ENCODE data around the gene NETO2. TPM values are rescaled to one million over a fixed set of nuclear protein-coding genes. Genes with fewer than 3 reads are reported as not detected.

The NETO2 gene
- total and polyA plus RNA-seq, 10 of the 15 experiments (the other 5 are each of a cell fraction or from before 2014, with no cell fraction given) = 8.5 to 53.1 (median 27.0) TPM

DNA sequence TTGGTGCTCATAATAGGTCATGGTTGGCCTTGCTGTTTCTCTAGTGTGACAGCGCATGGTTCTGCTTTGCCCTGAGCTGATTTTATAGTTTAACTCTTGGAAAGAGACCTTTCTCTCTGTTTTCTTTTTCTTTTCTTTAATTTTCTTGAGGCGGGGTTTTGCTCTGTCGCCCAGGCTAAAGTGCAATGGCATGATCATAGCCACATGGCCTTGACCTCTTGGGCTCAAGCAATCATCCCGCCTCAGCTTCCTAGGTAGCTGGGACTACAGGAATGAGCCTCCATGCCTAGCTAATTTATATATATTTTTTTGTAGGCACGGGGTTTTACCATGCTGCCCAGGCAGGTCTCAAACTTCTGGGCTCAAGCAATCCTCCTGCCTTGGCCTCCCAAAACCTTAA is 89.8 kb downstream of the NETO2 start:
- Histone ChIP-seq H3K4me2 (ENCODE audit: control insufficient read depth, insufficient read depth) (no peak overlapping the region), H3K9me3 (replicated peaks; ENCODE audit: control insufficient read depth, insufficient read depth, low read length) (no peaks in the 10 kb centered on the region), H3K27ac (ENCODE audit: control insufficient read depth, insufficient read depth) (no peak overlapping the region), H3K79me2 (ENCODE audit: control insufficient read depth, insufficient read depth, low read length) (no peaks in the 10 kb centered on the region), H3K4me1 (ENCODE audit: control insufficient read depth, insufficient read depth, low read length) (no peaks in the 10 kb centered on the region), H4K20me1 (ENCODE audit: control insufficient read depth, insufficient read depth) (no peaks in the 10 kb centered on the region), H3K4me3 (no peak overlapping the region), H3K27me3 (replicated peaks in 1 of 2; ENCODE audit: control insufficient read depth in 2 of 2, insufficient read depth in 2 of 2, low read length in 1 of 2) (no peaks in the 10 kb centered on the region), H3K36me3 (ENCODE audit: control insufficient read depth in 2 of 2, insufficient read depth in 2 of 2, low read length in 1 of 2) (no peaks in the 10 kb centered on the region), H3K9ac (ENCODE audit: control insufficient read depth, insufficient read depth, low read length) (no peak overlapping the region), H2AFZ (ENCODE audit: control insufficient read depth, low read depth, low read length) (no peak overlapping the region)
- ChIA-PET SMC1A (ENCODE audit: uncharacterized antibody, unreplicated experiment) (no interaction called here), RAD21 (ENCODE audit: unreplicated experiment) (no interaction called here), CTCF (no interaction called here), POLR2A (no interaction called here)
- 65% methylated on average over 5 of the region's 5 CpGs for WGBS (ENCODE audit: insufficient coverage, insufficient replicate concordance, low lambda C conversion rate, missing lambda C conversion rate)
- TF ChIP-seq NR2C2 (IDR thresholded peaks at IDR 0.05; ENCODE audit: borderline replicate concordance, control insufficient read depth, insufficient read length, low read depth) = no peak
- no peak for TF ChIP-seq CBX3 (IDR thresholded peaks at IDR 0.05; ENCODE audit: borderline replicate concordance, low read depth)
- no peak for TF ChIP-seq NBN (IDR thresholded peaks at IDR 0.05)
- no peak for TF ChIP-seq FOXM1 (IDR thresholded peaks at IDR 0.05; ENCODE audit: low read depth, low read length)
- no peak for TF ChIP-seq ZSCAN29 (IDR thresholded peaks at IDR 0.05)
- TF ChIP-seq, protein P1, sequence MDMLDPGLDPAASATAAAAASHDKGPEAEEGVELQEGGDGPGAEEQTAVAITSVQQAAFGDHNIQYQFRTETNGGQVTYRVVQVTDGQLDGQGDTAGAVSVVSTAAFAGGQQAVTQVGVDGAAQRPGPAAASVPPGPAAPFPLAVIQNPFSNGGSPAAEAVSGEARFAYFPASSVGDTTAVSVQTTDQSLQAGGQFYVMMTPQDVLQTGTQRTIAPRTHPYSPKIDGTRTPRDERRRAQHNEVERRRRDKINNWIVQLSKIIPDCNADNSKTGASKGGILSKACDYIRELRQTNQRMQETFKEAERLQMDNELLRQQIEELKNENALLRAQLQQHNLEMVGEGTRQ (IDR thresholded peaks at IDR 0.05; ENCODE audit: borderline replicate concordance, low read depth, low read length) = no peak
- no peak for TF ChIP-seq NFYB (IDR thresholded peaks at IDR 0.05; ENCODE audit: insufficient read depth, low read depth, low read length)
- no peak for TF ChIP-seq RUNX3 (IDR thresholded peaks at IDR 0.05; ENCODE audit: low read length)
- TF ChIP-seq, protein P2, sequence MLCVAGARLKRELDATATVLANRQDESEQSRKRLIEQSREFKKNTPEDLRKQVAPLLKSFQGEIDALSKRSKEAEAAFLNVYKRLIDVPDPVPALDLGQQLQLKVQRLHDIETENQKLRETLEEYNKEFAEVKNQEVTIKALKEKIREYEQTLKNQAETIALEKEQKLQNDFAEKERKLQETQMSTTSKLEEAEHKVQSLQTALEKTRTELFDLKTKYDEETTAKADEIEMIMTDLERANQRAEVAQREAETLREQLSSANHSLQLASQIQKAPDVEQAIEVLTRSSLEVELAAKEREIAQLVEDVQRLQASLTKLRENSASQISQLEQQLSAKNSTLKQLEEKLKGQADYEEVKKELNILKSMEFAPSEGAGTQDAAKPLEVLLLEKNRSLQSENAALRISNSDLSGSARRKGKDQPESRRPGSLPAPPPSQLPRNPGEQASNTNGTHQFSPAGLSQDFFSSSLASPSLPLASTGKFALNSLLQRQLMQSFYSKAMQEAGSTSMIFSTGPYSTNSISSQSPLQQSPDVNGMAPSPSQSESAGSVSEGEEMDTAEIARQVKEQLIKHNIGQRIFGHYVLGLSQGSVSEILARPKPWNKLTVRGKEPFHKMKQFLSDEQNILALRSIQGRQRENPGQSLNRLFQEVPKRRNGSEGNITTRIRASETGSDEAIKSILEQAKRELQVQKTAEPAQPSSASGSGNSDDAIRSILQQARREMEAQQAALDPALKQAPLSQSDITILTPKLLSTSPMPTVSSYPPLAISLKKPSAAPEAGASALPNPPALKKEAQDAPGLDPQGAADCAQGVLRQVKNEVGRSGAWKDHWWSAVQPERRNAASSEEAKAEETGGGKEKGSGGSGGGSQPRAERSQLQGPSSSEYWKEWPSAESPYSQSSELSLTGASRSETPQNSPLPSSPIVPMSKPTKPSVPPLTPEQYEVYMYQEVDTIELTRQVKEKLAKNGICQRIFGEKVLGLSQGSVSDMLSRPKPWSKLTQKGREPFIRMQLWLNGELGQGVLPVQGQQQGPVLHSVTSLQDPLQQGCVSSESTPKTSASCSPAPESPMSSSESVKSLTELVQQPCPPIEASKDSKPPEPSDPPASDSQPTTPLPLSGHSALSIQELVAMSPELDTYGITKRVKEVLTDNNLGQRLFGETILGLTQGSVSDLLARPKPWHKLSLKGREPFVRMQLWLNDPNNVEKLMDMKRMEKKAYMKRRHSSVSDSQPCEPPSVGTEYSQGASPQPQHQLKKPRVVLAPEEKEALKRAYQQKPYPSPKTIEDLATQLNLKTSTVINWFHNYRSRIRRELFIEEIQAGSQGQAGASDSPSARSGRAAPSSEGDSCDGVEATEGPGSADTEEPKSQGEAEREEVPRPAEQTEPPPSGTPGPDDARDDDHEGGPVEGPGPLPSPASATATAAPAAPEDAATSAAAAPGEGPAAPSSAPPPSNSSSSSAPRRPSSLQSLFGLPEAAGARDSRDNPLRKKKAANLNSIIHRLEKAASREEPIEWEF (IDR thresholded peaks at IDR 0.05; ENCODE audit: insufficient replicate concordance, low read depth, low read length) = no peak
- no peak for TF ChIP-seq YY1 (IDR thresholded peaks at IDR 0.05; ENCODE audit: low read depth, low read length)
- TF ChIP-seq HCFC1 (IDR thresholded peaks at IDR 0.05; ENCODE audit: low read length) = no peak
- no peak for TF ChIP-seq MEF2B (IDR thresholded peaks at IDR 0.05; ENCODE audit: partially characterized antibody, poor library complexity, severe bottlenecking)
- no peak for TF ChIP-seq SMAD1 (IDR thresholded peaks at IDR 0.05; ENCODE audit: low read depth, partially characterized antibody)
- TF ChIP-seq MEF2A (IDR thresholded peaks at IDR 0.05; ENCODE audit: insufficient read depth, low read depth, low read length) = no peak
- TF ChIP-seq RAD21 (IDR thresholded peaks at IDR 0.05; ENCODE audit: insufficient read depth, low read depth, low read length) = no peak
- no peak for DNase-seq (ENCODE audit: low read depth, low spot score)
- no peak for FAIRE-seq
- BruUV-seq (replicated peaks) = no TSS peak
- no peak for ATAC-seq
- intact Hi-C loops (cut with micrococcal nuclease; ENCODE audit: unreplicated experiment) = no loop called here
- in situ Hi-C loops (cut with MboI) = no loop called here

All from GM12878 (cell line).